K562 (cell line): ENCODE results near the gene SAP30BP. TPM values are rescaled to one million over a fixed set of nuclear protein-coding genes. Genes with fewer than 3 reads are reported as not detected.
A peak's percentile ranks its signal among the peaks of the same experiment; 100 is the strongest.

Experiments
- CCNT2 ChIP-seq: IDR thresholded peaks from 2 replicates; pipeline ENCODE4 v1.6.1; 2011; ENCODE audit warnings: borderline replicate concordance, low read depth, mild to moderate bottlenecking, moderate library complexity, mixed read lengths, low read length; ENCODE audit not compliant: insufficient read length; ENCODE audit errors: extremely low read depth
- CHD1 ChIP-seq: fragments of 200-600 bp; sonication (generic); IDR thresholded peaks from one replicate; pipeline ENCODE4 v1.6.1; 2012; ENCODE audit warnings: mild to moderate bottlenecking, moderate library complexity, low read length, inconsistent platforms
- HEY1 ChIP-seq: fragments of 250-450 bp; sonication (Bioruptor Pico); IDR thresholded peaks from 2 replicates; pipeline ENCODE4 v1.5.0; 2020; ENCODE audit warnings: mild to moderate bottlenecking, moderate library complexity, borderline replicate concordance
- HNRNPUL1 ChIP-seq: fragments of 200-400 bp; formaldehyde crosslinking; IDR thresholded peaks from 2 replicates; pipeline ENCODE4 v1.6.1; 2017; ENCODE audit warnings: low read length
- HSF4 ChIP-seq: fragments of 250-450 bp; sonication (Bioruptor Pico); IDR thresholded peaks from 2 replicates; pipeline ENCODE4 v2.1.2; 2022; ENCODE audit warnings: mild to moderate bottlenecking, moderate library complexity, borderline replicate concordance
- LEF1 ChIP-seq: fragments of 450-650 bp; IDR thresholded peaks from 2 replicates; pipeline ENCODE4 v1.6.1; 2016; ENCODE audit warnings: mild to moderate bottlenecking
- POLR2AphosphoS2 ChIP-seq: IDR thresholded peaks from 2 replicates; pipeline ENCODE4 v1.6.1; 2012; ENCODE audit warnings: low read length, improper control_type of control experiment
- RAD21 ChIP-seq, 2 experiments: fragments of 250-450 bp in 1 of 2; fragments of 450-650 bp in 1 of 2; sonication (Bioruptor Pico) in 1 of 2; formaldehyde crosslinking in 1 of 2; IDR thresholded peaks in 1 of 2; conservative IDR thresholded peaks in 1 of 2; 2 replicates each; pipeline versions ENCODE4 v1.4.0 to v1.8.0; 2020 to 2022; ENCODE audit warnings: mild to moderate bottlenecking in 2 of 2, moderate library complexity in 1 of 2
- RNF2 ChIP-seq: sonication (generic); IDR thresholded peaks from 2 replicates; pipeline ENCODE4 v1.6.1; 2016
- SLC30A9 ChIP-seq: fragments of 250-450 bp; sonication (Bioruptor Pico); IDR thresholded peaks from 2 replicates; pipeline ENCODE4 v1.8.0; 2022; ENCODE audit warnings: mild to moderate bottlenecking, moderate library complexity
- SMARCA4 ChIP-seq: fragments of 450-650 bp; IDR thresholded peaks from 2 replicates; pipeline ENCODE4 v1.6.1; 2016
- ZBTB34 ChIP-seq: fragments of 250-450 bp; sonication (Bioruptor Pico); IDR thresholded peaks from 2 replicates; pipeline ENCODE4 v1.8.0; 2021; ENCODE audit warnings: mild to moderate bottlenecking, moderate library complexity
- ZFP36 ChIP-seq: fragments of 150-350 bp; IDR thresholded peaks from 2 replicates; pipeline ENCODE4 v1.6.1; 2018; ENCODE audit warnings: low read length, low read depth; ENCODE audit not compliant: partially characterized antibody
- ZNF140 ChIP-seq: fragments of 250-450 bp; sonication (Bioruptor Pico); IDR thresholded peaks from 2 replicates; pipeline ENCODE4 v1.8.0; 2021; ENCODE audit warnings: moderate library complexity, mild to moderate bottlenecking, inconsistent platforms
- ZNF224 ChIP-seq: sonication (generic); formaldehyde crosslinking; IDR thresholded peaks from 2 replicates; pipeline ENCODE4 v1.8.0; 2022; ENCODE audit warnings: mild to moderate bottlenecking, missing genetic modification reagents
- ZNF347 ChIP-seq: fragments of 450-650 bp; formaldehyde crosslinking; IDR thresholded peaks from 2 replicates; pipeline ENCODE4 v1.4.0; 2020; ENCODE audit warnings: low read depth, mild to moderate bottlenecking, moderate library complexity
- ZNF696 ChIP-seq: fragments of 250-450 bp; sonication (Bioruptor Pico); conservative IDR thresholded peaks from 2 replicates; pipeline ENCODE4 v1.4.0; 2020; ENCODE audit warnings: mild to moderate bottlenecking, moderate library complexity
- ZNF778 ChIP-seq: fragments of 450-650 bp; formaldehyde crosslinking; IDR thresholded peaks from 2 replicates; pipeline ENCODE4 v1.4.0; 2020; ENCODE audit warnings: mild to moderate bottlenecking, moderate library complexity
- polyA plus RNA-seq, 8 experiments: library from polyadenylated mRNA; depleted of rRNA in 4 of 8; stranded (reverse) in 5 of 8; unstranded in 3 of 8; fragments of >200 nt; fragmentation: Nextera tagmentation in 2 of 8; fragmentation: Illumina TruSeq in 1 of 8; extraction: Ambion mirVana in 2 of 8; extraction: Trizol in 1 of 8; gene quantifications; 2 replicates each; pipeline versions ENCODE4 v1.2.1 to v1.2.3, GENCODE V29; 2011 to 2014; ENCODE audit warnings: inconsistent platforms in 1 of 8, missing spikeins in 1 of 8
- total RNA-seq, 7 experiments: library from RNA; depleted of rRNA in 6 of 7; stranded (reverse); fragments of >200 nt in 6 of 7; fragmentation: Illumina TruSeq in 2 of 7; extraction: Trizol in 2 of 7; gene quantifications; 2 replicates each; pipeline versions ENCODE4 v1.2.1 to v1.2.3, GENCODE V29; 2011 to 2021; ENCODE audit warnings: low replicate concordance in 1 of 7
- TF ChIP-seq, protein P1 (sequence below): sonication (generic); formaldehyde crosslinking; IDR thresholded peaks from 2 replicates; pipeline ENCODE4 v1.8.0; 2022; ENCODE audit warnings: missing genetic modification reagents, mild to moderate bottlenecking, borderline replicate concordance
- TF ChIP-seq, protein P2 (sequence below): fragments of 250-450 bp; sonication (Bioruptor Pico); IDR thresholded peaks from 2 replicates; pipeline ENCODE4 v1.5.0; 2022; ENCODE audit warnings: mild to moderate bottlenecking
- TF ChIP-seq, protein P3 (sequence below): fragments of 250-450 bp; sonication (Bioruptor Pico); IDR thresholded peaks from 2 replicates; pipeline ENCODE4 v1.5.0; 2020; ENCODE audit warnings: mild to moderate bottlenecking
- TF ChIP-seq, protein P4 (sequence below), 2 experiments: fragments of 450-650 bp in 1 of 2; sonication (generic) in 1 of 2; formaldehyde crosslinking; conservative IDR thresholded peaks; 2 replicates each; pipeline versions ENCODE4 v1.4.0 to v1.8.1; 2020 to 2022; ENCODE audit warnings: mild to moderate bottlenecking in 1 of 2, missing genetic modification reagents in 1 of 2

The SAP30BP gene
- total and polyA plus RNA-seq, 9 of the 15 experiments (the other 6 are each of a cell fraction or from before 2014, with no cell fraction given), result 45.3 to 154 (median 71.7) TPM

GRCh38 chr17:75633486-75634375, 33.4 kb upstream of the SAP30BP start (continued):
- TF ChIP-seq HEY1 (CRISPR knock-in tag) (no peak), HSF4 (no peak), ZNF347 (CRISPR knock-in tag) (no peak), SLC30A9 (CRISPR knock-in tag) (no peak), ZNF140 (no peak), LEF1 (no peak), ZBTB34 (CRISPR knock-in tag) (no peak), POLR2AphosphoS2 (no peak), RNF2 (no peak), HNRNPUL1 (no peak), CCNT2 (no peak), ZFP36 (no peak), RAD21 (CRISPR knock-in tag; conservative IDR thresholded peaks at IDR 0.05 in 1 of 2, IDR thresholded peaks at IDR 0.05 in 1 of 2) (peak in 1 of 2 experiments; percentile 41; a peak in 2 of 4 replicates), ZNF696 (no peak), CHD1 (no peak), ZNF224 (CRISPR knock-in tag) (no peak), SMARCA4 (no peak), ZNF778 (CRISPR knock-in tag) (no peak)
- TF ChIP-seq, protein P1, sequence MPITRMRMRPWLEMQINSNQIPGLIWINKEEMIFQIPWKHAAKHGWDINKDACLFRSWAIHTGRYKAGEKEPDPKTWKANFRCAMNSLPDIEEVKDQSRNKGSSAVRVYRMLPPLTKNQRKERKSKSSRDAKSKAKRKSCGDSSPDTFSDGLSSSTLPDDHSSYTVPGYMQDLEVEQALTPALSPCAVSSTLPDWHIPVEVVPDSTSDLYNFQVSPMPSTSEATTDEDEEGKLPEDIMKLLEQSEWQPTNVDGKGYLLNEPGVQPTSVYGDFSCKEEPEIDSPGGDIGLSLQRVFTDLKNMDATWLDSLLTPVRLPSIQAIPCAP, result no peak
- TF ChIP-seq, protein P2, sequence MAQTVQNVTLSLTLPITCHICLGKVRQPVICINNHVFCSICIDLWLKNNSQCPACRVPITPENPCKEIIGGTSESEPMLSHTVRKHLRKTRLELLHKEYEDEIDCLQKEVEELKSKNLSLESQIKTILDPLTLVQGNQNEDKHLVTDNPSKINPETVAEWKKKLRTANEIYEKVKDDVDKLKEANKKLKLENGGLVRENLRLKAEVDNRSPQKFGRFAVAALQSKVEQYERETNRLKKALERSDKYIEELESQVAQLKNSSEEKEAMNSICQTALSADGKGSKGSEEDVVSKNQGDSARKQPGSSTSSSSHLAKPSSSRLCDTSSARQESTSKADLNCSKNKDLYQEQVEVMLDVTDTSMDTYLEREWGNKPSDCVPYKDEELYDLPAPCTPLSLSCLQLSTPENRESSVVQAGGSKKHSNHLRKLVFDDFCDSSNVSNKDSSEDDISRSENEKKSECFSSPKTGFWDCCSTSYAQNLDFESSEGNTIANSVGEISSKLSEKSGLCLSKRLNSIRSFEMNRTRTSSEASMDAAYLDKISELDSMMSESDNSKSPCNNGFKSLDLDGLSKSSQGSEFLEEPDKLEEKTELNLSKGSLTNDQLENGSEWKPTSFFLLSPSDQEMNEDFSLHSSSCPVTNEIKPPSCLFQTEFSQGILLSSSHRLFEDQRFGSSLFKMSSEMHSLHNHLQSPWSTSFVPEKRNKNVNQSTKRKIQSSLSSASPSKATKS (CRISPR knock-in tag), result no peak
- TF ChIP-seq, protein P3, sequence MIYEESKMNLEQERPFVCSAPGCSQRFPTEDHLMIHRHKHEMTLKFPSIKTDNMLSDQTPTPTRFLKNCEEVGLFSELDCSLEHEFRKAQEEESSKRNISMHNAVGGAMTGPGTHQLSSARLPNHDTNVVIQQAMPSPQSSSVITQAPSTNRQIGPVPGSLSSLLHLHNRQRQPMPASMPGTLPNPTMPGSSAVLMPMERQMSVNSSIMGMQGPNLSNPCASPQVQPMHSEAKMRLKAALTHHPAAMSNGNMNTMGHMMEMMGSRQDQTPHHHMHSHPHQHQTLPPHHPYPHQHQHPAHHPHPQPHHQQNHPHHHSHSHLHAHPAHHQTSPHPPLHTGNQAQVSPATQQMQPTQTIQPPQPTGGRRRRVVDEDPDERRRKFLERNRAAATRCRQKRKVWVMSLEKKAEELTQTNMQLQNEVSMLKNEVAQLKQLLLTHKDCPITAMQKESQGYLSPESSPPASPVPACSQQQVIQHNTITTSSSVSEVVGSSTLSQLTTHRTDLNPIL (CRISPR knock-in tag), result no peak
- TF ChIP-seq, protein P4, sequence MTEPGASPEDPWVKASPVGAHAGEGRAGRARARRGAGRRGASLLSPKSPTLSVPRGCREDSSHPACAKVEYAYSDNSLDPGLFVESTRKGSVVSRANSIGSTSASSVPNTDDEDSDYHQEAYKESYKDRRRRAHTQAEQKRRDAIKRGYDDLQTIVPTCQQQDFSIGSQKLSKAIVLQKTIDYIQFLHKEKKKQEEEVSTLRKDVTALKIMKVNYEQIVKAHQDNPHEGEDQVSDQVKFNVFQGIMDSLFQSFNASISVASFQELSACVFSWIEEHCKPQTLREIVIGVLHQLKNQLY (CRISPR knock-in tag; conservative IDR thresholded peaks at IDR 0.05), result no peak
